Measurements from ENCODE around the gene ARHGEF10L. TPM values are rescaled to one million over a fixed set of nuclear protein-coding genes. Genes with fewer than 3 reads are reported as not detected.

ARHGEF10L gene
- total RNA-seq, 1 experiment from 2014 or later, result 21.6 TPM

GRCh38 chr1:17565461-17566252 is 26.2 kb downstream of the ARHGEF10L start:
- no TSS peak for BruUV-seq (replicated peaks)

GRCh38 chr1:17566417-17566816 is 26.9 kb downstream of the ARHGEF10L start:
- Histone ChIP-seq H3K9me3 (ENCODE audit: insufficient read depth, low read depth) (no peaks in the 10 kb centered on the region), H3F3A (ENCODE audit: insufficient read depth, low read depth) (peaks cover 35% of the 10 kb centered on the region), H3K36me3 (ENCODE audit: low read depth) (no peaks in the 10 kb centered on the region), H3K4me3 (no peak overlapping the region), H3K4me2 (no peak overlapping the region), H3K27ac (no peak overlapping the region), H3K9me2 (ENCODE audit: insufficient read depth) (no peaks in the 10 kb centered on the region), H4K20me1 (ENCODE audit: insufficient read depth) (no peaks in the 10 kb centered on the region), H3K4me1 (replicated peaks; ENCODE audit: insufficient read depth) (peaks cover 45% of the 10 kb centered on the region), H2AFZ (no peak overlapping the region), H3K27me3 (ENCODE audit: insufficient read depth, low read depth) (no peaks in the 10 kb centered on the region), H3K79me2 (ENCODE audit: low read depth) (peaks cover 55% of the 10 kb centered on the region)
- intact Hi-C loops (cut with micrococcal nuclease; ENCODE audit: unreplicated experiment), result no loop called here
- TF ChIP-seq CTCF (conservative IDR thresholded peaks at IDR 0.05), result no peak
- TF ChIP-seq EZH2 (IDR thresholded peaks at IDR 0.05; ENCODE audit: low read depth), result no peak
- CTCF ChIA-PET, result no interaction called here
- POLR2A ChIA-PET (ENCODE audit: unreplicated experiment), result no interaction called here
- DNase-seq, result no peak
- BruUV-seq (replicated peaks), result no TSS peak

More at GRCh38 chr1:17565461-17566252, 26.2 kb downstream of the ARHGEF10L start:
- ChIA-PET CTCF (no interaction called here), POLR2A (ENCODE audit: unreplicated experiment) (no interaction called here)
- H3K9me3 ChIP-seq (ENCODE audit: insufficient read depth, low read depth), result no peaks in the 10 kb centered on the region
- intact Hi-C loops (cut with micrococcal nuclease; ENCODE audit: unreplicated experiment), result no loop called here
- peaks cover 42% of the 10 kb centered on the region for H3F3A ChIP-seq (ENCODE audit: insufficient read depth, low read depth)
- no peak overlapping the region for H3K27ac ChIP-seq
- no peaks in the 10 kb centered on the region for H3K36me3 ChIP-seq (ENCODE audit: low read depth)
- no peaks in the 10 kb centered on the region for H3K27me3 ChIP-seq (ENCODE audit: insufficient read depth, low read depth)
- no peak overlapping the region for H3K4me2 ChIP-seq
- no peaks in the 10 kb centered on the region for H4K20me1 ChIP-seq (ENCODE audit: insufficient read depth)
- peaks cover 50% of the 10 kb centered on the region for H3K4me1 ChIP-seq (replicated peaks; ENCODE audit: insufficient read depth)
- H2AFZ ChIP-seq, result no peak overlapping the region
- TF ChIP-seq EZH2 (IDR thresholded peaks at IDR 0.05; ENCODE audit: low read depth), result no peak
- no peak for TF ChIP-seq CTCF (conservative IDR thresholded peaks at IDR 0.05)
- peaks cover 55% of the 10 kb centered on the region for H3K79me2 ChIP-seq (ENCODE audit: low read depth)
- H3K4me3 ChIP-seq, result no peak overlapping the region
- no peak for DNase-seq
- H3K9me2 ChIP-seq (ENCODE audit: insufficient read depth), result no peaks in the 10 kb centered on the region

GRCh38 chr1:17566892-17567291 is 27.4 kb downstream of the ARHGEF10L start:
- no peak overlapping the region for H2AFZ ChIP-seq
- H3K4me3 ChIP-seq, result no peak overlapping the region
- ChIA-PET POLR2A (ENCODE audit: unreplicated experiment) (no interaction called here), CTCF (no interaction called here)
- peaks cover 55% of the 10 kb centered on the region for H3K79me2 ChIP-seq (ENCODE audit: low read depth)
- no peaks in the 10 kb centered on the region for H3K9me3 ChIP-seq (ENCODE audit: insufficient read depth, low read depth)
- H3K4me2 ChIP-seq, result no peak overlapping the region
- no peaks in the 10 kb centered on the region for H3K36me3 ChIP-seq (ENCODE audit: low read depth)
- no peak overlapping the region for H3K27ac ChIP-seq
- TF ChIP-seq CTCF (conservative IDR thresholded peaks at IDR 0.05) (no peak), EZH2 (IDR thresholded peaks at IDR 0.05; ENCODE audit: low read depth) (no peak)
- intact Hi-C loops (cut with micrococcal nuclease; ENCODE audit: unreplicated experiment), result no loop called here
- H4K20me1 ChIP-seq (ENCODE audit: insufficient read depth), result no peaks in the 10 kb centered on the region
- H3K9me2 ChIP-seq (ENCODE audit: insufficient read depth), result no peaks in the 10 kb centered on the region
- DNase-seq, result no peak
- peaks cover 40% of the 10 kb centered on the region for H3K4me1 ChIP-seq (replicated peaks; ENCODE audit: insufficient read depth)
- no peaks in the 10 kb centered on the region for H3K27me3 ChIP-seq (ENCODE audit: insufficient read depth, low read depth)
- H3F3A ChIP-seq (ENCODE audit: insufficient read depth, low read depth), result peaks cover 30% of the 10 kb centered on the region
- no TSS peak for BruUV-seq (replicated peaks)
